ENCODE results near the gene POU2F3.
"Not testable (repeated sequence)": the region's sequence is repeated elsewhere in the genome, so short reads cannot be mapped to it uniquely, and the experiment has no call there.

POU2F3 gene

DNA sequence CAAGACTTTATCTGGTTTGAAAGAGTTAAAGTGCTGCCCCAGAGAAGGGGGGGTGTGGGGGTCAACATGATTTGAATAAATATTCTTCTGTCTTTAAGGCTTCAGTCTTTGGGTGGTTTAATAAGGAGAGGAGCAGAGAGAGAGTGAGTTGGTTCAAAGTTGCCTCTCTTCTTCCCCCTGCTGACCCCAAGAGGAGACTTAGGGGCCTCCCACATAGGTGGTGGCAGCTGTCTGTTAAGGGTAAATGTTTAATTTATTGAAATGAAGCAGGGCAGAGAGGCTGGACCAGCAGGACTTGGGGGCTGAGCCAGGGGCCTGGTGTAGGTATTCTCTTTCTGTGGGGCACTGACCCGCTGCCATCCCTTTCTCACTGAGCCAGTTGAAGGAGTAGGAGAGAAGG is 5.5 kb downstream of the POU2F3 start:
- in situ Hi-C loops (cut with MboI; ENCODE audit: low sequenced_read_pairs) = no loop called here

DNA sequence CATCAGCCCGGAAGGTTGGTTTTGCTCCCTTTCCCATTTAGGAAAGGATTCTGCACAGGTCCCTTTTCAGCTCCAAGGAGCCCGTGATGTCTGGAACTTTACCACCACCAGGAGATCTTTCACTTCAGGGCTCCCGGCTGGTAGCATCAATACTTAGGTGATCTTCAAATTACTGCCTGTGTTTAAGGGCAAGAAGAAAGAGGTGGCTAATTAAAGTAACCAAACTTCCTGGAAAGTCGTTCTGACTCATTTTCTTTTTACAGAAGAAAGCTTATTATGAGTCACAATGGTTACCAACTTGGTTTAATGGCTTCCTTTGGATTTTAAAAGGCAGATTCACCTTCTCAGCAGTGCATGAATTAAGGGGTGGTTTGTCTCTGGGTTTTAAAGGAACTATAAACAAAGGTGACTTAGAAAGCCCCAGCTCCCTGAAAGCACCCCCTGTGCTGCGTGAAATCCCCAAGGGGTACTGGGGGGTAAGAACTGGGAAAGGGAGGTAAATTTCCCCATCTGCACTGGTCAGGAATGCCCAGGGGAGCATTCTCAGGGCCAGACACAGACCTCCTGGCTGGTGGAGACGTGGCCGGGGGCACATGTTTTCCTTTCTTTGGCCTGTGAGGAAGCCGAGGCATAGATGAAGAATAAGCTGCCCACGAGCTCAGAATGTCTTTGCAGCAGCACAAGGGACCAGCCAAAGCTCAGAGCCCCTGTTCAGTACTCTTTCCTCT is 8.8 kb downstream of the POU2F3 start:
- in situ Hi-C loops (cut with MboI; ENCODE audit: low sequenced_read_pairs) = no loop called here

DNA sequence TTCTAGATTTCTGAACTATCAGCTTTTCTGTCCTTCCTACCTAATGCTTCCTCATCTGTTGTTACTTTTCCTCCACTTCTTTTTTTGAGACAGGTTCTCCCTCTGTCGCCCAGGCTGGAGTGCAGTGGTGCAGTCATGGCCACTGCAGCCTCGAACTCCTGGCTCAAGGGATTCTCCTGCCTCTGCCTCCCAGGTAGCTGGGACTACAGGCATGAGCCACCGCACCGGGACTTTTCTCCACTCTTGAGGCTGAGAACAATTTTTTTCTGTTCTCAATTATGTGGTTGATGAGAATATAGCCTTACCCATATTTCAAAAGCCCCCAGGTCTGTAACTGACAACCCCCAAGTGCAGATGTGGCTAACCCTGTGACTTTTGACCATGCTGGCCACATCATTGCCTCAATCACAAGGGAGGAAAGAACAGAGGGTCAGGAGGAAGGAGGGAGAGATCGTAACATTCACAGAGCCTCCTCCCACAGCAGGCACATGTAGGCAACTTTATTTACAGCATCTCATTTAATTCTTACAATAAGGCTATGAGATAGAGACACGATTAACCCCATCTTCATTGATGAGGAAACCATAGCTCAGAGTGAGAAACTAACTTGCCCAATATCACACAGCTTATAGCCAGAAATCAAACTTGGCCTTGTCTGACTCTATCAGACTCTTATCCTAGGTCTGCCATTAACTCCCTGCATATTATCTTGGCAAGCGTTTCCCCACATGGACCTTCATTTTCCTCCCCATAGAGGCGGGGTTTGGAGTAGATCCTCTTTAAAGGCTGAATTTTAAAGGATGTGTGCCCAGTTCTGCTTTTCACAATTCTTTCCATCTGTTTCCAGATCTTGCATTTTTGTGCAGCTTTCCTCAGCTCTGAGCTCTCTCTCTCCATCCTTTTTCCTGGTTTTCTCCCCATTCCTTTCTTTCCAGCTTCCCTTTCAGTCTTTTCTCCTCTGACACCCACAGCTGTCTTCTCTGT is 9.6 kb downstream of the POU2F3 start:
- in situ Hi-C loops (cut with MboI; ENCODE audit: low sequenced_read_pairs) = no loop called here

DNA sequence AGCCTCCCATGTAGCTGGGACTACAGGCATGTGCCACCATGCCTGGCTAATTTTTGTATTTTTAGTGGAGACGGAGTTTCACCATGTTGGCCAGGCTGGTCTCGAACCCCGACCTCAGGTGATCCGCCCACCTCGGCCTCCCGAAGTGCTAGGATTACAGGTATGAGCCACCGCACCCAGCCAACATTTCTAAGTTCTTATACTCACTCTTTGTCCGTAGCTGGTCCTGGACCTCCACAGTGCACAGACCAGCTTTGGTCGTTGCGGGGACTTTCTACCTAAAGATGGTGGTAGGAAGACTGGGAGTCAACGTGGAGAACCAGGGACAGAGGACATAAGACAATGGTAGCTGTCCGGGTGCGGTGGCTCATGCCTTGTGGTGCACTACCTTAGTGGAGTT is 13.4 kb downstream of the POU2F3 start:
- in situ Hi-C loops (cut with MboI; ENCODE audit: low sequenced_read_pairs) = not testable (repeated sequence)

DNA sequence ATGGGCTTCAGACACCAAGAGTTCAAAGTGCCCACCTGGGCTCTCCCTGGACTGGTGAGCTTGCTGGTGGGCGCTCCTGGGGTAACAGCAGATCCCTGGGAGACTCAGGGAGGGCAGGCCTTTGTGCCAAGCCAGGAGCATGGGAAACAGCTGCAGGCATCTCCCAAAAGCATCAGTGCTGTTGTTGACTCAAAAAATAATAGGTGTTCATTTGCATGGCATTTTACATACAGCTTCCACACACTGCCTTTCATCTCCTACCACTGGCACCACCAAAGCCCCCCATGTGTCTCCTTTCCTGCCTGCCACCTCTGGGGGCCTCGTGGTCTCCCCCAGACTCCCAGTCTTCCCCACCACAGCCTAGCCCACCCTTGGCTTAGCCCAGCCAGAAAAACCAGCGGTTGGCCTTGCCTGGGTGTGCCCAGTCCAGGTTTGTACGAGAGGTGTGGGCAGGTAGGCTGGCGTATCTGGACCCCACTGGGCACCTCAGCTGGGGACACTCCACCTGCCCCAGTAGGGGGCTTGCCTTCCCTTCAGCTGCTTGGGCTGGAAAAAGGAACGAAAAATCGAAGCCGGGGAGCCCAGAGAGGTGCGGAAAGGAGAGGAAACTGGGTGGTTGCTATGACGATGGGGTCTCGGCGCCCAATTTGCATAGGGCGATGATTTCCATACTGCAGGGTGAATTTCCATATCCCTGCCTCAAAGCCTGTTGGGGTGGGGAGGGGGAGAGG is 15.0 kb downstream of the POU2F3 start:
- in situ Hi-C loops (cut with MboI; ENCODE audit: low sequenced_read_pairs) = no loop called here

DNA sequence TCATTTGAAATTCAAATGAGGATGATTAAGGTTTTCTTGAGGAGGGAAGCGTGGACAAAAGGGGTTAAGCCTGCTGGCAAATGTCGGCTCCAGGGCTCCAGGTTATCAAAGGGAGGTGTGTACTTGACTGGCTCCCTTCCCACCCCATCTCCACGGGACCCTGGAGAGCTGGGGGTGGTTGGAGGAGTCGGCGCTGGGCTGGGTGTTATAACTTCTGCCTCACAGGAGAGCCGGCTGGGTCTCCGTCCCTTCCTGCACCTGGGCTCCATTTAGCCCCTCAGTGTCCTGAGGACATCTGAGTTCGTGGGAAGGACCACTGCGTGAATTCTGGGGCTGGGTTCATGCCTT is 15.6 kb downstream of the POU2F3 start:
- in situ Hi-C loops (cut with MboI; ENCODE audit: low sequenced_read_pairs) = no loop called here

DNA sequence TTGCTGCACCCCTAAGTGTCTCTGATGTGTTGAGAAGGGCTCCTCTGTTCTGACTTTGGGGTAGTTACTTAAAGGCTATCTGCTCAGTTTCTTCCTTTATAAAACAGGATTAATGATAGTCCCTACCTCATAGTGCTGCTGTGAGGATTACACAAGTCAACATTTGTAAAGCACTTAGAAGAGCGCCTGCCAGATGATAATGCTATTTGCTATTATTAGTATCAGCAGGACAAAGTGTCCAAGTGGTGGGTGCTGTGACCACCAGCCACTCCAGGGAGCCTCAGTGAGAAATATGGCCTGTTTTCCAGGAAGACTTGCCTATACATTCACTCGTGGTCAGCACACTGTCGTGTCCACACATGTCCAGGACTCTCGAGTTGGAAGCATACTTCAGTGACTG is 16.2 kb downstream of the POU2F3 start:
- in situ Hi-C loops (cut with MboI; ENCODE audit: low sequenced_read_pairs) = no loop called here

DNA sequence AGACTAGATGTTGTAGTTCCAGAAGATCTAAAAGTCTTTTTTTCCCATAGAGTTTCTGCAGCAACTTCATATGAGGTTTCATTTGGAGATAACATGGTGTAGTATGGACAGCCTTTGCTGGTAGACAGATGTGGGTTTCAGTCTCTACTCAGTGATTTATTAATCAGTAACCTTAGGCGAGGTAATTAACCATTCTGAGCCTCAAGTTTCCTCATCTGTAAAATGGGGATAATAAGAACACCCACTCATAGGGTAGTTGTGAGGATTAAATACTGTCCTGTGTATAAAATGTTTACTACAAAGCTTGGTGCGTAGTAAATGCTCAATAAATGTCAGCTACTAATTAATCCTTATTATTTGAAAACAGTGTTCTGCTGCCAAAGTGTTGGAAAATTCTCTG is 16.8 kb downstream of the POU2F3 start:
- in situ Hi-C loops (cut with MboI; ENCODE audit: low sequenced_read_pairs) = no loop called here

DNA sequence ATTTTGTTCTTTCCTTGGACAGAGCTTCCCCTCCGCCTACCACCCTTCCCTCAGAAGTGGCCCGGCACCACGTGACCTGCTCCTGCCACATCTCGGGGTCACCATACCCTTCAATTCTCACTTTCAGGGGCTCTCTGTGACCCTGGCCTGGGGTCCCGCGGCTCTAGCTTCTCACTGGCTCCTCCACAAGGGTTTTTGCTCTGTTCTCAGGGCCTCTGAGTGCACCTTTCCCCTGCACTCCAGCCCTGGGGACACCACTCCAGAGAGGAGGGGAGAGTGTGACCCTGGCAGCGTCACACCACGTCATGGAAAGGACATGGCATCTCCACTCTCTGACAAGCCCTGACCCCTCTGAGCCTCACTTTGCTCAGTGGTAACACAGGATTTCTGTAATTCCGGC is 17.4 kb downstream of the POU2F3 start:
- in situ Hi-C loops (cut with MboI; ENCODE audit: low sequenced_read_pairs) = no loop called here

DNA sequence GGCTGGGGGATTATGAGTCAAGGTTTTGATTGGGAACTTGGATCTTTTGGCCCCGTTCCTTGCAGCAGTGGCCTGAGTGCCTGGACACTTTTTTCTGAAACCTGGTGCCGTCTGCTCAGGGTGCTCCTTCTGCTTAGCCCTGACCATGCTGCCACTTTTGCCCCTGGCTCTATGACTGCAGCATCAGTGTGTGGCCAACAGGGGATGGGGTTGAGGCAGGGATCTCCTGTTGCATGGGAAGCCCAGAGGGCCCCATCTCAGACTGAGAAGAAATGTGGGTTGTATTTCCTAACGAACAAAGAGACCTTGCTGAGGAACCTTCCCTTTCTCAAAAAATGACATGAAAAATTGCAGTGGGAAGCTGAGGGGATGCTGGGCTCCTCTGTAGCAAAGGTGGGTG is 18.7 kb downstream of the POU2F3 start:
- in situ Hi-C loops (cut with MboI; ENCODE audit: low sequenced_read_pairs) = no loop called here

DNA sequence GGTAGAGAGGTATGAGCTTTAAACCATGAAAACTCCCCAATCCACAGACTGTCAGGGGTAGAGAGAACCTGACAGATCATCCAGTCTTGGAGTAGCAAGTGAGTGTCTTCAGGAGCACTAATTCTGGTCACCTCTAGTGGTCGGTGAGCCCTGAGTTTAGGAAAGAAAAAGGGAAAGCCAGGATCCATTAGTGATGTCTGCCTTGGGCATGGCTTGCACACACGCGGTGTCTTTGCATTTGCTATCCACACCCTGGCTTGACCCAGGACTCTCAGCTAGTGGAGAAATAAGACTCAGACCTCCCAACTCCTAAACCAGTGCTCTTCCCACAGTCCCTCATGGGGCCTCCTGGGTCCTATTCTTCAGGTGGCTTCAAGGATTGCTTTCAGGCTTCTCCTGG is 19.3 kb downstream of the POU2F3 start:
- in situ Hi-C loops (cut with MboI; ENCODE audit: low sequenced_read_pairs) = no loop called here

DNA sequence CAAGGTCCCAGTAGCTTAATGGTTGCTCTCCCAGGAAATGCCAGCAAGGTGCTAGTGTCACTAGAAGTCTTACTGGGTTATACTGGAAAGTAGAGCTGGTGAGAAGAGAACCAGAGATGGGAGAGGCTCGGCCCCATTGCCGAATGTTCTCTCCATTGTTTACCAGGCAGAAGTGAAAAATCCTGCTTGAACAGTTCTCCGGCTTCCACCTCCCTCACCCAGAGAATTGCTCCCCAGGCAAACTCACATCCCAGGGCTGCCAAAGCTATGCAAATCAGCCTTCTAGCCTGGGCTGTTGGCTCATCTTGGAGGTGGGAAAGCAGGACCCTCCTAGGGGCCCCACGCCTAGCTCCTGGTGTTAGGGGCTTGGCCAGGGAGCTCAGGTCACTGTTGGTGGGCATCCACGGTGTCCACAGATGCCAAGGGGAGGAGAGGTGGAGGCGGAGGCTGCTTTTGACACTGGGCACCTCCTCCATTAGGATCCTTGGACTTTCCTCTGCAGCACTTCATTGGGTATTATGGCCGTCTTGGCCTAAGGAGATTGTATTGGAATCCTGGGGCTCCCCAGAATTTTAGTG is 20.1 kb downstream of the POU2F3 start:
- in situ Hi-C loops (cut with MboI; ENCODE audit: low sequenced_read_pairs) = no loop called here

DNA sequence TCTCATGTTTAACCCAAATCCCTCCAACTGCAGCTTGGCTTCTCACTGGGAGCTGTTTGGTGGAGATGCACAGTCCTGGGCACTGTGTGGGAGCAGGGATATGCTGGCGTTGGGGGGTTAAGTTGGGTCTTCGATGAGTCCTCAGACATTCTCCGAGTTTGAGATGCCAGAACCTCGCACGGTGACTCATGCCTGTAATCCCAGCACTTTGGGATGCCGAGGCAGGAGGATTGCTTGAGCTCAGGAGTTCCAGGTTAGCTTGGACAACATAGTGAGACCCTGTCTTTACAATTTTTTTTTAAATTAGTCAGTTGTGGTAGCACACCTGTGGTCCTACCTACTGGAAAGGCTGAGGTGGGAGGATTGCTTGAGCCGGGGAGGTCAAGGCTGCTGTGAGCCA is 20.7 kb downstream of the POU2F3 start:
- in situ Hi-C loops (cut with MboI; ENCODE audit: low sequenced_read_pairs) = no loop called here

DNA sequence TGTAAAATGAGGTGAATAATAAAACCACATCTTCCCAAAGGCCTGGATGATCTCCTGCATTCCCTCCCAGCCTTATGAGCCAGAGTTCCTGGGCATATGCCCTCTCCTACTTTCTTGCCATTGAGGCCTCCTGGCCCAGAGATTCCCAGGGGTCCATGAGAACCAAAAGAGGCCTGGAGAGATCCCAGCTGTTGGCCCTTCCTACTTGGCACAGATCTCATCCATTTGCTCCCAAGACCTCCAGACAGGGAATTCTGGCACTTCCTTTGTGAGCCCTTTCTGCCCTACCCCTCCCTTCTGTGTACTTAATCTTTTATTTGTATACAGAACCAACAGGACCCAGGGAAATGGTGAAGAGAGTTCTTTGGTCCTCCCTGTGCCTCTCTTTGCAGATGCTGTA is 21.4 kb downstream of the POU2F3 start:
- in situ Hi-C loops (cut with MboI; ENCODE audit: low sequenced_read_pairs) = no loop called here

DNA sequence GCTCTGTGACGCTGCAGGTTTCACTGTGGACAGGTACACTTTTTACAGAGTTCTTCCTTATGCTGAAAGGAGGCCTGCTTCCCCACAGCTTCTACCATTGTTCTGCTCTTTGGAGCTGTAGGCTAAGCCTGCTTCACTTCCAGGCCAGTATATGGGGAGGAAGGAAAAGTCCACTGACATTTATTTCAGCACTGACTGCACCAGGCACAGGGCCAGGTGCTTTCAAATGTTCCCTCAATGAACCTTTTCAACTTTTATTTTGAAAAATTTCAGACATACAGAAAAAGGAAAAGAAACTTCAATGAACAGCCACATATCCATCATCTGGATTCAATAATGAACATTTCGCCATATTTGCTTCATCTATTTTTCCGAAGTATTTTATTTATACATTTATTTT is 22.0 kb downstream of the POU2F3 start:
- in situ Hi-C loops (cut with MboI; ENCODE audit: low sequenced_read_pairs) = no loop called here

DNA sequence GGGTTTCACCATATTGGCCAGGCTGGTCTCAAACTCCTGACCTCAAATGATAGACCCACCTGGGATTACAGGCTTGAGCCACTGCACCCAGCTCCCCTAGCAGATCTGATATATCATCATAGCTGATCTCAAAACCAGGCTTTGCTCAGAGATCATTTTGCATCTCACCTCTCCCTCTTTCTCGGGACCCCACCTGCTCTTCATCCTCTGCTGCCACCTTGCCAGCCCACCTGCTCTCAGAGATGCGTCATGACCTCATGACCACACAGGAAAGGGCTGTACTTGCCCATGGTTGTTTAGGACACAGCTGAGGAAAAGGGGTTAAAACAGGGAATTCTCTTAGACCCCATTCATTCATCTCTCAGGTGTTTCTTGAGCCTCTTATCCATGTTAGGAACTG is 27.4 kb downstream of the POU2F3 start:
- in situ Hi-C loops (cut with MboI; ENCODE audit: low sequenced_read_pairs) = no loop called here

DNA sequence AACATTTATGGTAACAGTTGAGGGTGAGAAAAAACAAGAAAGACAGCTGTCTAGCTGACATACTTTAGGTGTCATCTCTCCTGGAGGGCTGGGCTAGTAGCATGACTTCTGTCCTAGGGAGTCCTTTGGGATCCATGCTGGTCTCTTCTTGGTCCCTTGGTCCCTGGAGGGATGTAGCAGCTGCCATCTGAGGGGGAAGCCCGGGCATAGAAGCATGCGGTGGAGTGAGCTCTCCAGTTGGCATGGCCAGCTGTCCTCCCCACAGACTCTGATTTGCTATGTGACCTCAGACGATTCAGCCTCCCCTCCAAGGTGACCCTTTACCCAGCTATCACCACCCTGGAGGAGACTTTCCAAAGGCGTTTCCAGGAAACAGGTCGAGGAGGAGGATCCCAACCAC is 28.7 kb downstream of the POU2F3 start:
- in situ Hi-C loops (cut with MboI; ENCODE audit: low sequenced_read_pairs) = no loop called here

DNA sequence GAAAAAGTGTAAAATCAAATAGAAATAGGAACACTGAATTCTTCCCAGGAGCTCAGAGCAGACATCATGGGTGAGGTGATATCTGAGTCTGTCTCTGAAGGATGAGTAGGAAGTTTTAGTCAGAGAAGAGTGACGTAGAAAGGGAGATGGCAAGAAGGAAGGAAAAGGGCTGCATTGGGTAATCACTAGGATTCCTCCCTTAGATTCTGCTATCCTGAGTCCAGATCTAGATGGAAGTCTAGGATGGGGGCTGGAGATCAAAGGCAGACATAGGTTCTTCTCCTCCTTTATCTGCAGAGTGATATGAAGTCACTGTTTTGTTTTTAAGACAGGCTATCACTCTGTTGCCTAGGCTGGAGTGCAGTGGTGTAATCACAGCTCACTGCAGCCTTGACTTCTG is 30.4 kb downstream of the POU2F3 start:
- in situ Hi-C loops (cut with MboI; ENCODE audit: low sequenced_read_pairs) = no loop called here

DNA sequence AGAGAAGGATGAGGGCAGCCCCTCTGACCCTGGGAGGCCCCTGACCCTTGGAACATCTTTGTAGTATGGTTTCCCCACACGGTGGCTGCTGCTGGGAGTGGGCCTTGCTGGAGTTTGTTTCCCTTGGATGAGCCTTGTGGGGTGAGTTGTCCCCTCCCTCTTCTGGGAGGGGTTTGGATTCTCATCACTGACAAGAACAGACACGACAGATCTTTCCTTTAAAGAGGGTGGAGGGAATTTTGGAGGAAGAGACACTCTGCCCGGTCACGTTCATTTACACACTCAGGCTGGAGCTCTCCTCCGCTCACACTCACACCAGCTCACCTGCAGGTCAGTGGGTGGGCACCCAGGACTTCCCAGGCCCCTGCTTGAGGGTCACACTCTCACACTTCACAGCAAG is 31.7 kb downstream of the POU2F3 start:
- in situ Hi-C loops (cut with MboI; ENCODE audit: low sequenced_read_pairs) = no loop called here

DNA sequence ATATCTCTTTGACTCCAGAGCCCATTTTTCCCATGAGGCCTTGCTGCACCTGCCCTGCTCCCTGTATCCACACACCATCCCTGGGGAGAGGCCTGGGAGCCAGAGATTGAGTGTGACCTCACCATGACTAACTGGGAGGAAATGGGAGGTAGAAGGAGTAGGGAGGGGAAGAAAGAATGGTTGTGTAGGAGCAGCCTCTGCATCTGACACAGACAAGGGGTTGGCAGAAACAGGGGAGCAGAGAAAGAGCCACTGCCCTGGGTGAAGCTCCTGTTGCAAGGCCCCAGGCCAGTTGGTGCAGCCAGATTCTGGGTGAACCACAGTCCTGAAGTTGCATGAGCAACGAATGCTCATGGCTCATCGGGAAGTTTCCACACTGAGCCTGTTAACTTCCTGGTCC is 32.4 kb downstream of the POU2F3 start:
- in situ Hi-C loops (cut with MboI; ENCODE audit: low sequenced_read_pairs) = no loop called here

DNA sequence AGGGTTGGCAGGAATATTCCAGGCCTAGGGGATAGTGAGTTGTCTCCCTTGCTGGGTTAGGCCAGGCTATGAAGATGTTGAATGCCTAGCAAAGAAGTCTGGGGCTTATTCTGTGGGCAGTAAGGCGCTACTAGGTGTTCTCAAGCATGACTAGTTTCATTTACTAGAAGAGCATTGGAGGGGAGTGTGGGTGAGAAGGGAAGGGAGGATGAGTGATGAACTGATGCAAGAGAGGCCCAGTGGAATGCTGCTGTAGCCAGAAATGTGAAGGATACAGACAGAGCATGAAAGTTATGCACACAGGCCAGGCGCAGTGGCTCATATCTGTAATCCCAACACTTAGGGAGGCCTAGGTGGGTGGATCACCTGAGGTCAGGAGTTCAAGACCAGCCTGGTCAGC is 33.5 kb downstream of the POU2F3 start:
- in situ Hi-C loops (cut with MboI; ENCODE audit: low sequenced_read_pairs) = no loop called here

Data from HL-60/S4 treated with phorbol 12-myristate 13-acetate at 8.2 ng/mL for 4 days and 3 days (cell line).